ENCODE measurements around the gene TBRG4. TPM values are rescaled to one million over a fixed set of nuclear protein-coding genes. Genes with fewer than 3 reads are reported as not detected.

Gene TBRG4
- total RNA-seq, 6 experiments from 2014 or later, result 53.8 to 68.1 (median 61.2) TPM

DNA sequence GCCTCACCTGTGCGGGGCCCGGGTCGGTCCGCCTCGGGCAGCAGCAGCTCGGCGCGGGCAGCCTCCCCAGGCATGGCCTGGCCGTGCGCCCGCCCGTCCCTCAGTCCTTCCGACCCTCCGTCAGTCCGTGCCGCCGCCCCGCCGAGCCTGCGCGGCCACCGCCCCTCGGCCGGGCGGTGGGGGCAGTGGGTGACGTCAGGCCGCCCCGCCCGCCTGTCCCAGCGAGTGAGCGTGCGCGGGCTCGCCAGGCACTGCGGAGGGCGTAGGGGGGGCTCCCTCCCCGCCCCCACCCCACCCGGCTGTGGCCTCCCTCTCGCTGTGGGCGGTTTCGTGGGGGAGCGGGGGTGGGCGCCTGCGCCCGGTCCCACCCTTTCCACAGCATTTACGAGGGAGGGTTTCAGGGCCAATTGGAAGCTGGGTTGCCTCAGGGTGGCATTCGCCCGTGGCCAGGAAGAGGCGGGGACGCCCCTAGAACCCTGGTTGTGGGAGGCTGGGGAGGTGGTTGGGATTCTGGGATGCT lies 22.6 kb downstream of the TBRG4 start, which contains the start of gene NACAD:
Gene NACAD (minus strand): TSS at position 149 of the 520 bp plus-strand sequence. CDS start 75 bp downstream, at position 74.
- Mint-ChIP-seq H3K9me3 (no peaks in the 10 kb centered on the region), H3K4me3 (peak within 1 kb of the TSS; percentile 72), H3K36me3 (ENCODE audit: low read depth) (no peaks in the 10 kb centered on the region), H3K27me3 (ENCODE audit: insufficient read depth) (peaks cover 2% of the 10 kb centered on the region; the same call in 1 of the 2 replicates), H3K4me1 (ENCODE audit: low read depth) (peaks cover 14% of the 10 kb centered on the region), H3K27ac (no peak within 1 kb of the TSS)
- TF ChIP-seq, protein P1, sequence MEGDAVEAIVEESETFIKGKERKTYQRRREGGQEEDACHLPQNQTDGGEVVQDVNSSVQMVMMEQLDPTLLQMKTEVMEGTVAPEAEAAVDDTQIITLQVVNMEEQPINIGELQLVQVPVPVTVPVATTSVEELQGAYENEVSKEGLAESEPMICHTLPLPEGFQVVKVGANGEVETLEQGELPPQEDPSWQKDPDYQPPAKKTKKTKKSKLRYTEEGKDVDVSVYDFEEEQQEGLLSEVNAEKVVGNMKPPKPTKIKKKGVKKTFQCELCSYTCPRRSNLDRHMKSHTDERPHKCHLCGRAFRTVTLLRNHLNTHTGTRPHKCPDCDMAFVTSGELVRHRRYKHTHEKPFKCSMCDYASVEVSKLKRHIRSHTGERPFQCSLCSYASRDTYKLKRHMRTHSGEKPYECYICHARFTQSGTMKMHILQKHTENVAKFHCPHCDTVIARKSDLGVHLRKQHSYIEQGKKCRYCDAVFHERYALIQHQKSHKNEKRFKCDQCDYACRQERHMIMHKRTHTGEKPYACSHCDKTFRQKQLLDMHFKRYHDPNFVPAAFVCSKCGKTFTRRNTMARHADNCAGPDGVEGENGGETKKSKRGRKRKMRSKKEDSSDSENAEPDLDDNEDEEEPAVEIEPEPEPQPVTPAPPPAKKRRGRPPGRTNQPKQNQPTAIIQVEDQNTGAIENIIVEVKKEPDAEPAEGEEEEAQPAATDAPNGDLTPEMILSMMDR (IDR thresholded peaks at IDR 0.05), result no peak
- no peak for DNase-seq

- peaks cover 2% of the 10 kb centered on the region; the same call in 1 of the 2 replicates for H3K27me3 Mint-ChIP-seq (ENCODE audit: insufficient read depth)
Observed at GRCh38 chr7:45088146-45088701, 23.3 kb downstream of the TBRG4 start.

DNA sequence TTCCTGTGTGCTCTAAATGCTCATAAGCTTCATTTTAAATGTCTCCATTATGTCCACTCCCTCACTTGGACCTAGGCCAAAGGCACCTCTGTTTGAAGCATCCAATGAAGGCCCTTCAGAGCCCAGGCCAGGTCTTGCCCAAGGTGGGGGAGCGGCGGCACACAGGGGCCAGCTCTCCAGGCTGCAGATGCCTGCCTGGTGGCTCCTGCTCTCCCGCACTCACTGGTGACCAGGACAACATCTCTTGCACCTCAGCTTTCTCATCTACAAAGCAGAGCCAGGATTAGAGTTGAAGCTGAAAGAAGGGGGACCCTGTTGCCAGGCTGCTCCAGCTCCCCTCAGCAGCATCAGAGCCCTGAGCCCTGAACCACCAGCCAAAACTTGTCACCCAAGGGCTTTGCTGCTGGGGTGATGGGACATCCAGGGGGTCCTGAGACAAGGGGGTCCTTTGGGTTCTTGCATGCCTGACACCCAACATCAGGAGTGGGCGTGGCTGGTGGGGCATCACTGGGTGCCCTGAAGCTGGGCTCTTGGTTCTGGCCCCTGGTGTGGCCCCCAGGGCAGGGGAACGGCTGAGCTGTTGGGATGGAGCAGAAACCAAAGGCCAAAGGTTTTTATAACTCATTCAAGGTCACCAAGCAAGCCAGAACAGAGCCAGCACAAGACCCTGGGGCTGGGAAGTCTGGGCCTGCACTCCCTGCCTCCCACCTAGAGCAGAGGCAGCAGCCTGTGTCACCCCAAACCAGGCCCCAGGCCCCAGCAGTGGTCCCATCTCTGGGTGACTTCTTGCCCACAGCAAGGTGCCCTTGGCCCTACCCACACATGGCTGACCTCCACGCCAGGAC lies 24.0 kb downstream of the TBRG4 start:
- no peak for DNase-seq

More at GRCh38 chr7:45088146-45088701, 23.3 kb downstream of the TBRG4 start:
- H3K4me3 Mint-ChIP-seq, result peak overlapping the region; percentile 64
- H3K4me1 Mint-ChIP-seq (ENCODE audit: low read depth), result peaks cover 14% of the 10 kb centered on the region
- H3K9me3 Mint-ChIP-seq, result no peaks in the 10 kb centered on the region
- TF ChIP-seq, protein P1 (IDR thresholded peaks at IDR 0.05), result no peak
- H3K27ac Mint-ChIP-seq, result no peak overlapping the region
- no peak for DNase-seq
- H3K36me3 Mint-ChIP-seq (ENCODE audit: low read depth), result no peaks in the 10 kb centered on the region

GRCh38 chr7:45086331-45087065 lies 25.0 kb downstream of the TBRG4 start:
- no peaks in the 10 kb centered on the region for H3K36me3 Mint-ChIP-seq (ENCODE audit: low read depth)
- H3K4me1 Mint-ChIP-seq (ENCODE audit: low read depth), result no peaks in the 10 kb centered on the region
- TF ChIP-seq, protein P1 (IDR thresholded peaks at IDR 0.05), result no peak
- H3K4me3 Mint-ChIP-seq, result no peak overlapping the region
- no peaks in the 10 kb centered on the region for H3K9me3 Mint-ChIP-seq
- H3K27me3 Mint-ChIP-seq (ENCODE audit: insufficient read depth), result peaks cover 2% of the 10 kb centered on the region; the same call in 1 of the 2 replicates
- H3K27ac Mint-ChIP-seq, result no peak overlapping the region
- DNase-seq, result no peak

More for the DNA sequence above, 24.0 kb downstream of the TBRG4 start:
- TF ChIP-seq, protein P1 (IDR thresholded peaks at IDR 0.05), result no peak
- no peak overlapping the region for H3K27ac Mint-ChIP-seq
- peaks cover 2% of the 10 kb centered on the region; the same call in 1 of the 2 replicates for H3K27me3 Mint-ChIP-seq (ENCODE audit: insufficient read depth)
- H3K9me3 Mint-ChIP-seq, result no peaks in the 10 kb centered on the region
- H3K4me1 Mint-ChIP-seq (ENCODE audit: low read depth), result peaks cover 8% of the 10 kb centered on the region
- peak overlapping the region; percentile 64; the same call in 1 of the 2 replicates for H3K4me3 Mint-ChIP-seq
- H3K36me3 Mint-ChIP-seq (ENCODE audit: low read depth), result no peaks in the 10 kb centered on the region

- H3K9me3 Mint-ChIP-seq, result no peaks in the 10 kb centered on the region
- no peaks in the 10 kb centered on the region for H3K36me3 Mint-ChIP-seq (ENCODE audit: low read depth)
- peaks cover 2% of the 10 kb centered on the region; the same call in 1 of the 2 replicates for H3K27me3 Mint-ChIP-seq (ENCODE audit: insufficient read depth)
- TF ChIP-seq, protein P1 (IDR thresholded peaks at IDR 0.05), result no peak
- no peaks in the 10 kb centered on the region for H3K4me1 Mint-ChIP-seq (ENCODE audit: low read depth)
- H3K27ac Mint-ChIP-seq, result no peak overlapping the region
- no peak for DNase-seq
- no peak overlapping the region for H3K4me3 Mint-ChIP-seq
Observed at GRCh38 chr7:45085619-45086200, 25.8 kb downstream of the TBRG4 start.
